Heart right ventricle (tissue), 16 donors: ENCODE data around the gene DDIAS. TPM values are rescaled to one million over a fixed set of nuclear protein-coding genes. Genes with fewer than 3 reads are reported as not detected.
A peak's percentile ranks its signal among the peaks of the same experiment; 100 is the strongest.

Experiments used
- ATAC-seq, 8 donors: fragments of 200-7000 bp; cut with Tn5 transposase; one replicate each; pipeline ENCODE4 v1.9.1; 2020; ENCODE audit warnings: mild to moderate bottlenecking in 8 of 8, moderate library complexity in 8 of 8, moderate number of reproducible peaks in 1 of 8
- DNase-seq, 2 donors: peaks; one replicate each; pipeline ENCODE4 v3.0.0-alpha.2; 2020
- H3K27ac ChIP-seq, 10 donors: fragments of 200-600 bp; sonication (generic) in 2 of 10; one replicate each; pipeline versions ENCODE4 v1.5.0 to v1.8.0; 2020 to 2022; ENCODE audit warnings: mild to moderate bottlenecking in 3 of 10
- H3K27me3 ChIP-seq, 7 donors: fragments of 200-600 bp; one replicate each; pipeline ENCODE4 v1.8.0; 2021 to 2022; ENCODE audit warnings: mild to moderate bottlenecking in 2 of 7
- H3K36me3 ChIP-seq, 9 donors: fragments of 200-600 bp; sonication (generic) in 1 of 9; one replicate each; pipeline versions ENCODE4 v1.5.0 to v1.8.0; 2020 to 2022; ENCODE audit warnings: mild to moderate bottlenecking in 2 of 9
- H3K4me1 ChIP-seq, 9 donors: fragments of 200-600 bp; sonication (generic) in 1 of 9; one replicate each; pipeline versions ENCODE4 v1.5.0 to v1.8.0; 2020 to 2022; ENCODE audit warnings: mild to moderate bottlenecking in 4 of 9
- H3K4me3 ChIP-seq, 10 donors: fragments of 200-600 bp; sonication (generic) in 2 of 10; one replicate each; pipeline versions ENCODE4 v1.5.0 to v1.8.0; 2020 to 2022; ENCODE audit warnings: mild to moderate bottlenecking in 7 of 10, moderate library complexity in 2 of 10
- H3K9me3 ChIP-seq, 11 donors: fragments of 200-600 bp in 10 of 11; sonication (generic) in 2 of 11; one replicate each; pipeline versions ENCODE4 v1.5.0 to v1.8.0; 2013 to 2022; ENCODE audit warnings: mild to moderate bottlenecking in 2 of 11, control low read depth in 1 of 11, moderate library complexity in 1 of 11
- WGBS, 2 donors: extraction: QIAGEN DNeasy Blood & Tissue Kit; methylation state at CpG; one replicate each; pipeline ENCODE4 v1.1.7; 2013; ENCODE audit warnings: inconsistent platforms in 1 of 2; 5-methylcytosine and 5-hydroxymethylcytosine counted together
- intact Hi-C, 10 donors: fragments of 100-400 bp; cut with DNase I; formaldehyde crosslinking; loops; one replicate each; pipeline versions ENCODE4 v1.11.1 to v1.14.2; 2022
- polyA plus RNA-seq, 2 donors: library from polyadenylated mRNA; stranded (reverse); fragments of 200-250 nt; gene quantifications; one replicate each; pipeline ENCODE4 v1.2.3, GENCODE V29; 2013
- total RNA-seq, 10 donors: library from RNA; stranded (reverse); fragmentation: NEBNext Ultra II Directional in 3 of 10; extraction: Animal tissue kit (Norgen Biotek cat#: 25700) in 3 of 10; gene quantifications; one replicate each; pipeline versions ENCODE4 v1.2.1 to v1.2.4, GENCODE V29; 2021 to 2023
- TF ChIP-seq, protein P1 (sequence below), 9 donors: fragments of 200-600 bp; sonication (generic) in 2 of 9; IDR thresholded peaks; one replicate each; pipeline versions ENCODE4 v1.5.0 to v1.8.0; 2021 to 2022; ENCODE audit warnings: antibody characterized with exemption in 9 of 9, mild to moderate bottlenecking in 5 of 9, moderate library complexity in 1 of 9
- donor health status: Arrhythmogenic right ventricular cardiomyopathy.
- donor health status: ischemic (EF 13 %, LVEDD 7.1; RV severe dilation, severe dysfunction).
- donor health status: healthy with polysubstance abuse.
- donor health status: DM: no; HTN: yes; CAD: no.
- donor health status: DM: no; HTN: no; CAD: no.
- donor health status: ischemic (EF 25% LVEDD 6.9; RV normal size, moderate dysfunction).
- donor health status: ischemic (EF 25% LVEDD 5.7; RV mildly dilated, moderate dysfunction).
- donor health status: healthy.
- donor health status: DM: yes; HTN: yes; CAD: no.
- donor health status: Ischemic cardiomyopathy.
- donor health status: ischemic (EF 35%, LVEDD 5.7; RV mildly dilated, moderate dysfunction).
- donor health status: nonischemic (EF 11% LVEDD 7.7; RV severe dilation, severe dysfunction).
- donor health status: DM: yes; HTN: yes; CAD: no.
- donor health status: PGD.
- donor health status: ischemic (EF 29% LVEDD 5.4; RV normal size, mild dysfunction).
- donor health status: nonischemic (EF 23%, LVEDD 6.1; RV moderate dilation, normal function).

DDIAS gene
- total and polyA plus RNA-seq, 12 donors: 0.13 to 2.4 (median 0.46) TPM

DNA sequence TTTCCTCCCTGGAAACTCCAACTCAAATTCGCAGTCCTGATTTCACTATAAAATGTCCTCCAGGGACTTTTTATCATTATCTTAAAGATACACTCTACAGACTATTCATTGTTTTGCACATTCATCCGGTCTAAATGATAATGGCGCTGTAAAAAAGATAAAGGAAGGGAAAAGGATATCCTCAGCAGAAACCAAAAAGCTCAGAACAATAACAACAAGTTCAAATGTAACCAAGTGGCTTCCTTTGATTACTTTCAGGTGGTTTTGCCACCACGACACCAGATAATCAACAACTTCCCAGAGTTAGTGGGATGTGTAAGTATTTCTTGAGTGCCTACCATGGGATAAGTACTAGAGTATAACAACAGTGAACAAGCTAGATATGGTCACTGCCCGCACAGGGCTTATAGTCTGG is 27.6 kb upstream of the DDIAS start:
- DNase-seq (no peak), ATAC-seq (peak in 7 of 8 donors; percentile 15 to 79 (median 49))
- 45 to 47% methylated on average over 5 of the region's 5 CpGs for WGBS, 2 donors
- intact Hi-C loops: no loop called here
- Histone ChIP-seq H3K4me3 (no peak overlapping the region), H3K9me3 (no peaks in the 10 kb centered on the region), H3K4me1 (peaks cover 0 to 51% (median 29%) of the 10 kb centered on the region in 9 donors), H3K36me3 (peaks cover 0 to under 1% (median 0%) of the 10 kb centered on the region in 9 donors), H3K27ac (peak overlapping the region in 4 of 10 donors; percentile 5 to 66 (median 44)), H3K27me3 (no peaks in the 10 kb centered on the region)
- TF ChIP-seq, protein P1, sequence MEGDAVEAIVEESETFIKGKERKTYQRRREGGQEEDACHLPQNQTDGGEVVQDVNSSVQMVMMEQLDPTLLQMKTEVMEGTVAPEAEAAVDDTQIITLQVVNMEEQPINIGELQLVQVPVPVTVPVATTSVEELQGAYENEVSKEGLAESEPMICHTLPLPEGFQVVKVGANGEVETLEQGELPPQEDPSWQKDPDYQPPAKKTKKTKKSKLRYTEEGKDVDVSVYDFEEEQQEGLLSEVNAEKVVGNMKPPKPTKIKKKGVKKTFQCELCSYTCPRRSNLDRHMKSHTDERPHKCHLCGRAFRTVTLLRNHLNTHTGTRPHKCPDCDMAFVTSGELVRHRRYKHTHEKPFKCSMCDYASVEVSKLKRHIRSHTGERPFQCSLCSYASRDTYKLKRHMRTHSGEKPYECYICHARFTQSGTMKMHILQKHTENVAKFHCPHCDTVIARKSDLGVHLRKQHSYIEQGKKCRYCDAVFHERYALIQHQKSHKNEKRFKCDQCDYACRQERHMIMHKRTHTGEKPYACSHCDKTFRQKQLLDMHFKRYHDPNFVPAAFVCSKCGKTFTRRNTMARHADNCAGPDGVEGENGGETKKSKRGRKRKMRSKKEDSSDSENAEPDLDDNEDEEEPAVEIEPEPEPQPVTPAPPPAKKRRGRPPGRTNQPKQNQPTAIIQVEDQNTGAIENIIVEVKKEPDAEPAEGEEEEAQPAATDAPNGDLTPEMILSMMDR (IDR thresholded peaks at IDR 0.05): no peak

DNA sequence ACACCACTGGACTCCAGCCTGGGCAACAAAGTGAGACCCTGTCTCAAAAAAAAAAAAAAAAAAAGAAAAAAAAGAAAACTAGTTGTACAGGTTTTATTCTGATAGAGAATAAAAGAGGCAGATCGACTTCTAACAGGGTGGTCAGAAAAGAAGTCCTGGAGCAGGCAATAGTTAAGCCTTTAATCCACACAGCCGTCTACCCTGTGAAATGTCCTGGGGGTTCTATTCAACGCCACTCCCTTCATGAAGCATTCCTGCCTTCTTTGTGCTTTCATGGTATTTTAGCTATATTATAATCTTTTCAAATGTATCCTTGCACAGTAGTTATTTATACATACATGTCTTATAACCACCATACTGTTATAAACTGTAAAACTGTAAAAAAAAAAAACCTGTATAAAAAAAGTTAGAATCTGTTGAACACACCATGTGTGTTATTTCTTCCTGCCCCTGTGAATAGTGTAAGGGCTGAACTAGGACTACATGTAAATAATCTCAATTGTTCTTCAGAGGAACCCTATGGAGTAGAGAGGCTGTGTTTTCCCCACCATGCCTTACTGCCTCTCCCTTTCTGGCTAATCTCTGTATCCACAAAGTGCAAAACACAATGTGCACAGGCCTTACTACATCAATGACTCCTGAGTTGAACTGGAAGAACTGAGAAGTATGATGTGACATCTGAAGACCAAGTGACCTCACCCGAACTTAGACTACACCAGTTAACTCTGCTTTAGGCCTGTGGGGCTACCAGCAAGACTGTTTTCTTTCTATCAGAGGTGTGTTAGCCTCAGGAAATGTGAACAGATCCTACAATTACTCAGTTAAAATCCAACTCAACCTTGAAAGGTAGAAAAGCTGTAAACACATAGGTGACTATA is 26.7 kb upstream of the DDIAS start:
- TF ChIP-seq, protein P1 (IDR thresholded peaks at IDR 0.05): no peak
- intact Hi-C loops: no loop called here

DNA sequence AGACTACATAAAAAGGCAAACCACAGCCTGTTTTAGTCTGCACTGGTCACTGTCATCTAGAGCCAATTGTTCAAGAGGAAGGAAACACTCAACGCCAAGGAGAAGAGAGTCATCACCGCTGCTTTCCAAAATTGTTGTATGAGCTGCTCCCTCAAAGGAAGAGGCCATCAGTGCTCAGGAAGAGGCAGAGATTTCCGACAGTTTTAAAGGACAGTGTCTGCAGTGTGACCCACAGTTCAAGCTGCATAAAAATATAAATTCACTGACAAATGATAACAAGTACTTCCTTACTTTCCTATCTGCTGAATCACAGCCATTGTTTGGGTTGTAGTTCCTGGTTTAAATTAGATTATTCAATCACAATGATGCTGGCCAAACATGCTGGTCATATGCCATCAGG is 17.7 kb upstream of the DDIAS start:
- TF ChIP-seq, protein P1 (IDR thresholded peaks at IDR 0.05): no peak
- Histone ChIP-seq H3K27ac (peak overlapping the region in 7 of 10 donors; percentile 7 to 81 (median 47)), H3K4me3 (no peak overlapping the region), H3K27me3 (no peaks in the 10 kb centered on the region), H3K4me1 (peaks cover 6 to 47% (median 29%) of the 10 kb centered on the region in 9 donors), H3K9me3 (peaks cover 0 to 8% (median 0%) of the 10 kb centered on the region in 11 donors), H3K36me3 (peaks cover 0 to 15% (median 0%) of the 10 kb centered on the region in 9 donors)
- intact Hi-C loops: no loop called here
- peak; percentile 79 to 97 (median 93) for ATAC-seq
- peak in 1 of 2 donors; percentile 50 for DNase-seq
- WGBS, 2 donors: 39 to 53% methylated on average over 3 of the region's 3 CpGs

More for the DNA sequence above, 26.7 kb upstream of the DDIAS start:
- Histone ChIP-seq H3K4me1 (peaks cover 0 to 41% (median 22%) of the 10 kb centered on the region in 9 donors), H3K9me3 (peaks cover 0 to under 1% (median 0%) of the 10 kb centered on the region in 11 donors), H3K36me3 (peaks cover 0 to 10% (median 0%) of the 10 kb centered on the region in 9 donors), H3K4me3 (no peak overlapping the region), H3K27me3 (no peaks in the 10 kb centered on the region), H3K27ac (no peak overlapping the region)
- 90 to 92% methylated on average over 4 of the region's 4 CpGs for WGBS, 2 donors
- ATAC-seq: no peak
- DNase-seq: no peak

DNA sequence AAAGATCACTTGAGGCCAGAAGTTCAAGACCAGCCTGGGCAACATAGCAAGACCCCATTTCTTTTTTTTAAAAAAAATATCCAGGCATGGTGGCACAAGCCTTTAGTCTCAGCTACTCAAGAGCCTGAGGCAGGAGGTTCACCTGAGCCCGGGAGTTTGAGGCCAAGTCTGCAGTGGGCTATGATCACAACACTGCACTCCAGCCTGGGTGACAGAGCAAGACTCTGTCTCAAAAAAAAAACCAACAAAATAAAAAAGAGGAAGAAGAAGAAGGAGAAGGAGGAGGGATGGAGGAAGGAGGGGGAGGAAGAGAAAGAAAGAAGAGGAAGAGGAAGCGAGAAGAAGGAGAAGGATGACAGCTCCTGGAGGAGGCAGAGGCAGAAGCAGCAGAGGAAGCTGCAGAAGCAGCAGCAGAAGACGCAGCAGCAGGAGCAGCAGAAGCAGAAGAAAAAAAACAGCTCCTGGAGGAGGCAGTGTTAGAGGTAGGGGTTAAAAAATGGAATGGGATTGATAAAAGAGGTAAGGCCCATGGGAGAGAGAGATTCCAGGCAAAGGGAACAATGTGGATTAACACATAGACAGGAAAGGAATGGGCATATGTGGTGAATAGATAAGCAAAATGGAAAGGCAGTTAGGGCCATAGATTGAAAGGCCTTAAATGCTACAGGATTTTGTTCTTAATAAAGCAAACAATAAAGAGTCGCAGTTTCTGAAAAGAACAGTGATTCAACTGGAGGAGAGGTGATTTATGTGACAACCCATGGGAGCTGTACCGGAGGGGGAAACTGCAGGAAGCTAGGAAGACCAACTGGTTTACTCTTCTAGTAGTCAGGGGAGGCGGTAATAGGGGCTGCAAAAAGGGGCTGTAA is 12.2 kb upstream of the DDIAS start:
- H3K27ac ChIP-seq: peak overlapping the region in 5 of 10 donors; percentile 3 to 63 (median 27)
- WGBS, 2 donors: 52 to 61% methylated on average over 6 of the region's 6 CpGs
- peak in 6 of 8 donors; percentile 42 to 63 (median 48) for ATAC-seq
- peaks cover 0 to 66% (median 36%) of the 10 kb centered on the region in 9 donors for H3K4me1 ChIP-seq
- H3K4me3 ChIP-seq: peak overlapping the region in 4 of 10 donors; percentile 15 to 41 (median 16)
- intact Hi-C loops: no loop called here
- no peaks in the 10 kb centered on the region for H3K27me3 ChIP-seq
- H3K9me3 ChIP-seq: no peaks in the 10 kb centered on the region
- TF ChIP-seq, protein P1 (IDR thresholded peaks at IDR 0.05): no peak
- DNase-seq: peak in 1 of 2 donors; percentile 12
- H3K36me3 ChIP-seq: no peaks in the 10 kb centered on the region
